Neural progenitor cell (in vitro differentiated cells): Measurements from ENCODE around the gene ANO2. TPM values are rescaled to one million over a fixed set of nuclear protein-coding genes. Genes with fewer than 3 reads are reported as not detected.

Experiments
- DNase-seq: peaks from one replicate; pipeline ENCODE4 v3.0.0-alpha.2; 2016; ENCODE audit warnings: low spot score
- H2AFZ ChIP-seq: fragments of 200-600 bp; sonication (generic); replicated peaks from 2 replicates; pipeline ENCODE4 v1.6.1; 2016; ENCODE audit warnings: antibody characterized with exemption
- H3F3A ChIP-seq: fragments of 200-600 bp; sonication (generic); 2 replicates; pipeline ENCODE4 v1.6.1; 2016; ENCODE audit warnings: antibody characterized with exemption, low read depth
- H3K27ac ChIP-seq: fragments of 200-600 bp; sonication (generic); 2 replicates; pipeline ENCODE4 v1.5.1; 2016; ENCODE audit warnings: mild to moderate bottlenecking
- H3K27me3 ChIP-seq: fragments of 200-600 bp; sonication (generic); 2 replicates; pipeline ENCODE4 v1.6.1; 2016; ENCODE audit warnings: mild to moderate bottlenecking, moderate library complexity
- H3K36me3 ChIP-seq: fragments of 200-600 bp; sonication (generic); 2 replicates; pipeline ENCODE4 v1.5.1; 2016
- H3K4me1 ChIP-seq: fragments of 200-600 bp; sonication (generic); 2 replicates; pipeline ENCODE4 v1.6.1; 2016; ENCODE audit warnings: mixed run types
- H3K4me2 ChIP-seq: fragments of 200-600 bp; sonication (generic); 2 replicates; pipeline ENCODE4 v1.6.1; 2016
- H3K4me3 ChIP-seq: fragments of 200-600 bp; sonication (generic); 2 replicates; pipeline ENCODE4 v1.5.1; 2016
- H3K79me2 ChIP-seq: fragments of 200-600 bp; sonication (generic); 2 replicates; pipeline ENCODE4 v1.6.1; 2016; ENCODE audit warnings: low read depth
- H3K9ac ChIP-seq: fragments of 200-600 bp; sonication (generic); 2 replicates; pipeline ENCODE4 v1.6.1; 2016
- H3K9me3 ChIP-seq: fragments of 200-600 bp; sonication (generic); 2 replicates; pipeline ENCODE4 v1.5.1; 2016; ENCODE audit warnings: low read depth
- H4K20me1 ChIP-seq: fragments of 200-600 bp; sonication (generic); 2 replicates; pipeline ENCODE4 v1.6.1; 2016; ENCODE audit warnings: low read depth
- H3K27ac Mint-ChIP-seq: 3 replicates; pipeline ENCODE4 v1.8.0; 2021; ENCODE audit warnings: mixed read lengths
- H3K27me3 Mint-ChIP-seq: 2 replicates; pipeline ENCODE4 v1.8.0; 2022; ENCODE audit warnings: low read depth, mild to moderate bottlenecking, inconsistent platforms, moderate library complexity, mixed read lengths; ENCODE audit not compliant: insufficient read depth
- H3K36me3 Mint-ChIP-seq: 3 replicates; pipeline ENCODE4 v1.8.0; 2021; ENCODE audit warnings: mixed read lengths
- H3K4me1 Mint-ChIP-seq: 3 replicates; pipeline ENCODE4 v1.8.0; 2021; ENCODE audit warnings: mixed read lengths
- H3K4me3 Mint-ChIP-seq: 3 replicates; pipeline ENCODE4 v1.8.0; 2021; ENCODE audit warnings: mild to moderate bottlenecking, moderate library complexity, mixed read lengths
- H3K9me3 Mint-ChIP-seq: 3 replicates; pipeline ENCODE4 v1.8.0; 2020; ENCODE audit warnings: mixed read lengths
- CTCF ChIP-seq: fragments of 200-600 bp; sonication (generic); IDR thresholded peaks from 2 replicates; pipeline ENCODE4 v1.5.1; 2017; ENCODE audit warnings: antibody characterized with exemption, mild to moderate bottlenecking
- EZH2 ChIP-seq: fragments of 200-600 bp; sonication (generic); IDR thresholded peaks from 2 replicates; pipeline ENCODE4 v1.6.1; 2017; ENCODE audit warnings: antibody characterized with exemption, mild to moderate bottlenecking, moderate library complexity
- EZH2phosphoT487 ChIP-seq: fragments of 200-600 bp; sonication (generic); IDR thresholded peaks from 2 replicates; pipeline ENCODE4 v1.6.1; 2017; ENCODE audit warnings: antibody characterized with exemption
- total RNA-seq: library from RNA; depleted of rRNA; stranded (reverse); fragments of >200 nt; gene quantifications from 2 replicates; pipeline ENCODE4 v1.2.3, GENCODE V29; 2015; ENCODE audit warnings: low replicate concordance

Gene ANO2
- total RNA-seq, 1 donor from 2014 or later = 4.8 TPM

GRCh38 chr12:5923751-5924150 is 21.3 kb downstream of the ANO2 start:
- no peak overlapping the region for H3K9ac ChIP-seq
- peaks cover 8% of the 10 kb centered on the region for H4K20me1 ChIP-seq
- H3K4me1 ChIP-seq = peaks cover 13% of the 10 kb centered on the region
- no peaks in the 10 kb centered on the region for H3K9me3 ChIP-seq
- H3K27ac ChIP-seq = no peak overlapping the region
- H3K36me3 ChIP-seq = no peaks in the 10 kb centered on the region
- H3K79me2 ChIP-seq = no peaks in the 10 kb centered on the region
- no peak overlapping the region for H3K4me3 Mint-ChIP-seq
- peak overlapping the region; percentile 50 for H3K27ac Mint-ChIP-seq
- no peak overlapping the region for H2AFZ ChIP-seq
- peaks cover 43% of the 10 kb centered on the region for H3K4me1 Mint-ChIP-seq
- TF ChIP-seq EZH2 = no peak
- TF ChIP-seq EZH2phosphoT487 = peak; percentile 45
- TF ChIP-seq CTCF = no peak
- H3F3A ChIP-seq = peaks cover 10% of the 10 kb centered on the region
- H3K36me3 Mint-ChIP-seq = peaks cover 11% of the 10 kb centered on the region
- H3K27me3 Mint-ChIP-seq = peaks cover 15% of the 10 kb centered on the region
- peak; percentile 47 for DNase-seq
- peak overlapping the region; percentile 42 for H3K4me2 ChIP-seq
- H3K27me3 ChIP-seq = no peaks in the 10 kb centered on the region
- H3K9me3 Mint-ChIP-seq = peaks cover 5% of the 10 kb centered on the region
- no peak overlapping the region for H3K4me3 ChIP-seq

GRCh38 chr12:5923043-5923605 is 21.9 kb downstream of the ANO2 start:
- Histone ChIP-seq H3K4me2 (peak overlapping the region; percentile 42), H3K4me1 (peaks cover 13% of the 10 kb centered on the region), H3K27ac (no peak overlapping the region), H3K4me3 (no peak overlapping the region), H3K9me3 (no peaks in the 10 kb centered on the region), H4K20me1 (peaks cover 8% of the 10 kb centered on the region), H3F3A (peaks cover 10% of the 10 kb centered on the region), H3K27me3 (no peaks in the 10 kb centered on the region), H2AFZ (no peak overlapping the region), H3K9ac (no peak overlapping the region), H3K36me3 (no peaks in the 10 kb centered on the region), H3K79me2 (no peaks in the 10 kb centered on the region)
- H3K4me3 Mint-ChIP-seq = peak overlapping the region; percentile 23
- peaks cover 11% of the 10 kb centered on the region for H3K36me3 Mint-ChIP-seq
- peaks cover 43% of the 10 kb centered on the region for H3K4me1 Mint-ChIP-seq
- TF ChIP-seq CTCF = no peak
- no peak for TF ChIP-seq EZH2phosphoT487
- no peak for TF ChIP-seq EZH2
- H3K9me3 Mint-ChIP-seq = peaks cover 5% of the 10 kb centered on the region
- H3K27me3 Mint-ChIP-seq = peaks cover 15% of the 10 kb centered on the region
- H3K27ac Mint-ChIP-seq = peak overlapping the region; percentile 58
- DNase-seq = no peak

GRCh38 chr12:5921966-5922899 is 22.8 kb downstream of the ANO2 start:
- DNase-seq = no peak
- Histone ChIP-seq H3K79me2 (no peaks in the 10 kb centered on the region), H3K4me3 (no peak overlapping the region), H3F3A (peaks cover 10% of the 10 kb centered on the region), H4K20me1 (peaks cover 8% of the 10 kb centered on the region), H2AFZ (no peak overlapping the region), H3K9ac (no peak overlapping the region), H3K4me2 (no peak overlapping the region), H3K36me3 (no peaks in the 10 kb centered on the region), H3K4me1 (peaks cover 13% of the 10 kb centered on the region), H3K27ac (no peak overlapping the region), H3K27me3 (no peaks in the 10 kb centered on the region), H3K9me3 (no peaks in the 10 kb centered on the region)
- Mint-ChIP-seq H3K27me3 (peaks cover 15% of the 10 kb centered on the region), H3K27ac (no peak overlapping the region), H3K4me3 (no peak overlapping the region), H3K4me1 (peaks cover 43% of the 10 kb centered on the region), H3K9me3 (no peaks in the 10 kb centered on the region), H3K36me3 (peaks cover 11% of the 10 kb centered on the region)
- TF ChIP-seq CTCF (no peak), EZH2phosphoT487 (no peak), EZH2 (no peak)
